ENCODE data around the gene SSUH2. TPM values are rescaled to one million over a fixed set of nuclear protein-coding genes. Genes with fewer than 3 reads are reported as not detected.

The SSUH2 gene
- total RNA-seq, 4 donors from 2014 or later: 0.42 to 0.44 TPM; not detected in 2

GRCh38 chr3:8574040-8574669 is 70.4 kb downstream of the SSUH2 start:
- TF ChIP-seq POLR2A (IDR thresholded peaks at IDR 0.05) (no peak), EP300 (IDR thresholded peaks at IDR 0.05) (no peak), CTCF (IDR thresholded peaks at IDR 0.05) (no peak)
- peak overlapping the region in 2 of 4 donors; percentile 16 to 28 for H3K27ac ChIP-seq
- no peak overlapping the region for H3K4me3 ChIP-seq
- peaks cover 0 to 14% (median 0%) of the 10 kb centered on the region in 4 donors for H3K9me3 ChIP-seq
- H3K4me1 ChIP-seq: peaks cover 0 to 21% (median 6%) of the 10 kb centered on the region in 4 donors
- no peak for DNase-seq (ENCODE audit: low spot score in 2 of 2)
- H3K27me3 ChIP-seq: no peaks in the 10 kb centered on the region
- H3K36me3 ChIP-seq: peaks cover 0 to 18% (median 0%) of the 10 kb centered on the region in 3 donors
- 68 to 76% methylated on average over 2 of the region's 2 CpGs for WGBS, 2 donors

DNA sequence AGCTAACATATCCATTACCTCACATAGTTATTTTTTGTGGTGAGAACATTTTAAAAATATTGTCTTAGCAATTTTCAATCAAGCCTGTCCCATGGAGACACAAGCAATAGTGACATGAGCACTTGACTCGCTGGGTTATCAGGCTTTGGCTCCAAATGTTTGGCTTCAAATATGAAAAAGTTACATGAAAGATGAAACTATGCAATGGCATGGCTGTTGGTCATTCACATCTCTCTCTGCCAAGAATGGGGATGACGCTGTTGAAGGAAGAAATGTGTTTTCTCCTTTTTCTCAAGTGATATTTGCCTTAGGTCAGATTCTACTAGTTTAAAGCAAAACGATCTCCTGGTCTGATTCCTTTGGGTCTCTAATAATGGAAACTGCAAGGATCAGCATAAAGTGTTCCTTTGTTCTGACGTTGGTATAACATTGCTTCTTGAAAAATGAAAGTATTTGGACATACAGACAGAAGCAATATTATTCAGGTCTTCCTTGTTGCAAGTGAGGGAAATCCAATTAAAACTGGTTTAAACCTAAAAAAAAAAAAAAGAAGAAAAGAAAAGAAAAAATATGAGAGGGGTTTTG is 71.2 kb downstream of the SSUH2 start:
- no peak for DNase-seq (ENCODE audit: low spot score in 2 of 2)
- H3K27ac ChIP-seq: peak overlapping the region in 2 of 4 donors; percentile 16 to 28
- no peak for TF ChIP-seq CTCF (IDR thresholded peaks at IDR 0.05)
- TF ChIP-seq POLR2A (IDR thresholded peaks at IDR 0.05): no peak
- TF ChIP-seq EP300 (IDR thresholded peaks at IDR 0.05): no peak
- peaks cover 0 to 11% (median 0%) of the 10 kb centered on the region in 4 donors for H3K9me3 ChIP-seq
- peaks cover 0 to 26% (median 0%) of the 10 kb centered on the region in 3 donors for H3K36me3 ChIP-seq
- 19 to 30% methylated on average over 4 of the region's 4 CpGs for WGBS, 2 donors
- no peaks in the 10 kb centered on the region for H3K27me3 ChIP-seq
- H3K4me3 ChIP-seq: no peak overlapping the region
- peaks cover 0 to 21% (median 6%) of the 10 kb centered on the region in 4 donors for H3K4me1 ChIP-seq

DNA sequence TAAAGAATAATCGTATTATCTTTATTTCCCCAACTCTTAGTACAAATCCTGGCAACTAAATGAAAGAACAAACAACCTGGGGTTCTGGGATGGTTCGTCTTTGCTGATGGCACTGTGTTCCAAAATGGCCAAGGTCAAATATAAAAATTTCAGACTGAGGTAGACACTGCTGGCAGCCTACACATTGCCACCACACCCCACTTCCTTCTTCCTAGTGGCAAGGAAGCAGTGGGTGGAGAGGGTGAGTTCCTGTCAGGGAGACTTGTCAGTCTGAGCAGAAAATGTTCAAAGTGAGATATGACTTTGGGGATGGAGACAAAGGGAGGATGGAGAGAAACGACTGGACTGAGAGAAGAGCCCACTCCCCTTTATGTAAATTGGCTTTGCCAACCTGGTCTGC is 73.3 kb downstream of the SSUH2 start:
- Histone ChIP-seq H3K4me3 (no peak overlapping the region), H3K36me3 (peaks cover 0 to 40% (median 0%) of the 10 kb centered on the region in 3 donors), H3K4me1 (peaks cover 0 to 21% (median 6%) of the 10 kb centered on the region in 4 donors), H3K27ac (peak overlapping the region in 1 of 4 donors; percentile 10), H3K27me3 (no peaks in the 10 kb centered on the region), H3K9me3 (no peaks in the 10 kb centered on the region)
- no peak for DNase-seq (ENCODE audit: low spot score in 2 of 2)
- 38 to 45% methylated on average over 3 of the region's 3 CpGs for WGBS, 2 donors
- TF ChIP-seq EP300 (IDR thresholded peaks at IDR 0.05) (no peak), POLR2A (IDR thresholded peaks at IDR 0.05) (no peak), CTCF (IDR thresholded peaks at IDR 0.05) (no peak)

Other genes starting within 250 kb of the SSUH2 start
- 100 to 1,000 TPM in 1 of 4 donors, 10 to 100 TPM in 3; 81.2 to 147 (median 92.9) TPM for gene LMCD1, start 143.0 kb downstream of the SSUH2 start, total RNA-seq
- gene CAV3, start 89.0 kb upstream of the SSUH2 start, total RNA-seq: under 1 TPM in 1 of 4 donors, not detected in 3; 0.66 TPM
- gene OXTR, start 124.8 kb upstream of the SSUH2 start, total RNA-seq: 1 to 10 TPM in 2 of 4 donors, under 1 TPM in 2; 0.30 to 2.0 (median 1.2) TPM

Measured in tibial nerve (tissue), 4 donors.